Heart right ventricle (tissue), 16 donors: ENCODE results near the gene TWIST2. TPM values are rescaled to one million over a fixed set of nuclear protein-coding genes. Genes with fewer than 3 reads are reported as not detected.

Experiments
- ATAC-seq, 8 donors: fragments of 200-7000 bp; cut with Tn5 transposase; one replicate each; pipeline ENCODE4 v1.9.1; 2020; ENCODE audit warnings: mild to moderate bottlenecking in 8 of 8, moderate library complexity in 8 of 8, moderate number of reproducible peaks in 1 of 8
- DNase-seq, 2 donors: peaks; one replicate each; pipeline ENCODE4 v3.0.0-alpha.2; 2020
- H3K27ac ChIP-seq, 10 donors: fragments of 200-600 bp; sonication (generic) in 2 of 10; one replicate each; pipeline versions ENCODE4 v1.5.0 to v1.8.0; 2020 to 2022; ENCODE audit warnings: mild to moderate bottlenecking in 3 of 10
- H3K27me3 ChIP-seq, 7 donors: fragments of 200-600 bp; one replicate each; pipeline ENCODE4 v1.8.0; 2021 to 2022; ENCODE audit warnings: mild to moderate bottlenecking in 2 of 7
- H3K36me3 ChIP-seq, 9 donors: fragments of 200-600 bp; sonication (generic) in 1 of 9; one replicate each; pipeline versions ENCODE4 v1.5.0 to v1.8.0; 2020 to 2022; ENCODE audit warnings: mild to moderate bottlenecking in 2 of 9
- H3K4me1 ChIP-seq, 9 donors: fragments of 200-600 bp; sonication (generic) in 1 of 9; one replicate each; pipeline versions ENCODE4 v1.5.0 to v1.8.0; 2020 to 2022; ENCODE audit warnings: mild to moderate bottlenecking in 4 of 9
- H3K4me3 ChIP-seq, 10 donors: fragments of 200-600 bp; sonication (generic) in 2 of 10; one replicate each; pipeline versions ENCODE4 v1.5.0 to v1.8.0; 2020 to 2022; ENCODE audit warnings: mild to moderate bottlenecking in 7 of 10, moderate library complexity in 2 of 10
- H3K9me3 ChIP-seq, 11 donors: fragments of 200-600 bp in 10 of 11; sonication (generic) in 2 of 11; one replicate each; pipeline versions ENCODE4 v1.5.0 to v1.8.0; 2013 to 2022; ENCODE audit warnings: mild to moderate bottlenecking in 2 of 11, control low read depth in 1 of 11, moderate library complexity in 1 of 11
- CTCF ChIP-seq, 9 donors: fragments of 200-600 bp; sonication (generic) in 2 of 9; IDR thresholded peaks; one replicate each; pipeline versions ENCODE4 v1.5.0 to v1.8.0; 2021 to 2022; ENCODE audit warnings: antibody characterized with exemption in 9 of 9, mild to moderate bottlenecking in 5 of 9, moderate library complexity in 1 of 9
- WGBS, 2 donors: extraction: QIAGEN DNeasy Blood & Tissue Kit; methylation state at CpG; one replicate each; pipeline ENCODE4 v1.1.7; 2013; ENCODE audit warnings: inconsistent platforms in 1 of 2; 5-methylcytosine and 5-hydroxymethylcytosine counted together
- intact Hi-C, 10 donors: fragments of 100-400 bp; cut with DNase I; formaldehyde crosslinking; loops; one replicate each; pipeline versions ENCODE4 v1.11.1 to v1.14.2; 2022
- polyA plus RNA-seq, 2 donors: library from polyadenylated mRNA; stranded (reverse); fragments of 200-250 nt; gene quantifications; one replicate each; pipeline ENCODE4 v1.2.3, GENCODE V29; 2013
- total RNA-seq, 10 donors: library from RNA; stranded (reverse); fragmentation: NEBNext Ultra II Directional in 3 of 10; extraction: Animal tissue kit (Norgen Biotek cat#: 25700) in 3 of 10; gene quantifications; one replicate each; pipeline versions ENCODE4 v1.2.1 to v1.2.4, GENCODE V29; 2021 to 2023
- donor health status: Arrhythmogenic right ventricular cardiomyopathy.
- donor health status: ischemic (EF 13 %, LVEDD 7.1; RV severe dilation, severe dysfunction).
- donor health status: healthy with polysubstance abuse.
- donor health status: DM: no; HTN: yes; CAD: no.
- donor health status: DM: no; HTN: no; CAD: no.
- donor health status: ischemic (EF 25% LVEDD 6.9; RV normal size, moderate dysfunction).
- donor health status: ischemic (EF 25% LVEDD 5.7; RV mildly dilated, moderate dysfunction).
- donor health status: healthy.
- donor health status: DM: yes; HTN: yes; CAD: no.
- donor health status: Ischemic cardiomyopathy.
- donor health status: ischemic (EF 35%, LVEDD 5.7; RV mildly dilated, moderate dysfunction).
- donor health status: nonischemic (EF 11% LVEDD 7.7; RV severe dilation, severe dysfunction).
- donor health status: DM: yes; HTN: yes; CAD: no.
- donor health status: PGD.
- donor health status: ischemic (EF 29% LVEDD 5.4; RV normal size, mild dysfunction).
- donor health status: nonischemic (EF 23%, LVEDD 6.1; RV moderate dilation, normal function).

Gene TWIST2
- total and polyA plus RNA-seq, 12 donors: 0.19 to 3.5 (median 1.1) TPM

- intact Hi-C loops: no loop called here
- 80 to 82% methylated on average over 14 of the region's 14 CpGs for WGBS, 2 donors
- H3K27ac ChIP-seq: no peak overlapping the region
Measured at GRCh38 chr2:238859636-238860347, 11.9 kb downstream of the TWIST2 start.

GRCh38 chr2:238861013-238861730, 13.3 kb downstream of the TWIST2 start:
- H3K9me3 ChIP-seq: no peaks in the 10 kb centered on the region
- intact Hi-C loops: no loop called here
- no peak overlapping the region for H3K27ac ChIP-seq
- H3K4me1 ChIP-seq: peaks cover 0 to 20% (median 9%) of the 10 kb centered on the region in 9 donors
- no peak for TF ChIP-seq CTCF (IDR thresholded peaks at IDR 0.05)
- no peak overlapping the region for H3K4me3 ChIP-seq
- ATAC-seq: no peak
- H3K27me3 ChIP-seq: peaks cover 0 to 22% (median 5%) of the 10 kb centered on the region in 7 donors
- no peak for DNase-seq
- no peaks in the 10 kb centered on the region for H3K36me3 ChIP-seq
- WGBS, 2 donors: 76 to 79% methylated on average over 21 of the region's 21 CpGs

More at GRCh38 chr2:238859636-238860347, 11.9 kb downstream of the TWIST2 start:
- no peak for ATAC-seq
- Histone ChIP-seq H3K27me3 (peaks cover 0 to 34% (median 17%) of the 10 kb centered on the region in 7 donors), H3K9me3 (no peaks in the 10 kb centered on the region), H3K4me3 (no peak overlapping the region), H3K36me3 (no peaks in the 10 kb centered on the region), H3K4me1 (peaks cover 0 to 14% (median 6%) of the 10 kb centered on the region in 9 donors)
- no peak for DNase-seq
- TF ChIP-seq CTCF (IDR thresholded peaks at IDR 0.05): no peak

GRCh38 chr2:238861766-238862315, 14.0 kb downstream of the TWIST2 start:
- intact Hi-C loops: no loop called here
- no peak overlapping the region for H3K4me3 ChIP-seq
- H3K27ac ChIP-seq: no peak overlapping the region
- H3K36me3 ChIP-seq: no peaks in the 10 kb centered on the region
- WGBS, 2 donors: 93 to 94% methylated on average over 10 of the region's 10 CpGs
- ATAC-seq (no peak), DNase-seq (no peak)
- no peak for TF ChIP-seq CTCF (IDR thresholded peaks at IDR 0.05)
- no peaks in the 10 kb centered on the region for H3K9me3 ChIP-seq
- H3K27me3 ChIP-seq: peaks cover 0 to 20% (median 4%) of the 10 kb centered on the region in 7 donors
- H3K4me1 ChIP-seq: peaks cover 0 to 20% (median 9%) of the 10 kb centered on the region in 9 donors

- DNase-seq (no peak), ATAC-seq (no peak)
- Histone ChIP-seq H3K36me3 (no peaks in the 10 kb centered on the region), H3K4me3 (no peak overlapping the region), H3K4me1 (peaks cover 0 to 20% (median 9%) of the 10 kb centered on the region in 9 donors), H3K9me3 (no peaks in the 10 kb centered on the region), H3K27ac (no peak overlapping the region), H3K27me3 (peaks cover 0 to 15% (median 4%) of the 10 kb centered on the region in 7 donors)
- WGBS, 2 donors: 88 to 89% methylated on average over 5 of the region's 5 CpGs
- intact Hi-C loops: no loop called here
- no peak for TF ChIP-seq CTCF (IDR thresholded peaks at IDR 0.05)
Measured at GRCh38 chr2:238862701-238863100, 14.8 kb downstream of the TWIST2 start.
